Common myeloid progenitor, CD34-positive (primary cell): ENCODE data around the gene SH2D1A.

ENCODE experiments used
- CTCF ChIA-PET: fragments of 350-600 bp; sonication (Branson Sonifier 250); formaldehyde crosslinking; loops from one replicate; lab custom pipeline; 2021; ENCODE audit warnings: antibody characterized with exemption; lab: Charles Lee
- POLR2A ChIA-PET: fragments of 350-600 bp; sonication (Branson Sonifier 250); formaldehyde crosslinking; loops from one replicate; lab custom pipeline; 2021; ENCODE audit warnings: antibody characterized with exemption; lab: Charles Lee
- DNase-seq, 3 donors: peaks; one replicate each; pipeline versions ENCODE4 v3.0.0 to v3.0.0-alpha.2; 2013
- H3K27ac ChIP-seq, 2 experiments: 1 replicate in 1 of 2; 2 replicates in 1 of 2; pipeline ENCODE4 v1.7.0; 2013; ENCODE audit warnings: inconsistent platforms in 2 of 2, low read length in 2 of 2, mild to moderate bottlenecking in 2 of 2, low read depth in 1 of 2, moderate library complexity in 1 of 2; ENCODE audit not compliant: severe bottlenecking in 2 of 2, insufficient read depth in 1 of 2, poor library complexity in 1 of 2
- H3K27me3 ChIP-seq, 5 experiments: replicated peaks in 2 of 5; 1 replicate in 3 of 5; 2 replicates in 2 of 5; pipeline versions ENCODE4 v1.6.1 to v1.7.0; 2013; ENCODE audit warnings: low read length in 4 of 5, mild to moderate bottlenecking in 2 of 5, moderate library complexity in 2 of 5, inconsistent platforms in 1 of 5; ENCODE audit not compliant: insufficient read depth in 5 of 5, control insufficient read depth in 4 of 5
- H3K36me3 ChIP-seq, 4 experiments: 1 replicate in 2 of 4; 2 replicates in 2 of 4; pipeline versions ENCODE4 v1.6.1 to v1.7.0; 2013; ENCODE audit warnings: low read length in 3 of 4, control low read depth in 1 of 4, mild to moderate bottlenecking in 1 of 4; ENCODE audit not compliant: control insufficient read depth in 4 of 4, insufficient read depth in 4 of 4
- H3K4me1 ChIP-seq, 4 experiments: 1 replicate in 3 of 4; 2 replicates in 1 of 4; pipeline versions ENCODE4 v1.6.1 to v1.7.1; 2013; ENCODE audit warnings: low read length in 3 of 4, mild to moderate bottlenecking in 3 of 4, control low read depth in 1 of 4, inconsistent platforms in 1 of 4, moderate library complexity in 1 of 4; ENCODE audit not compliant: control insufficient read depth in 4 of 4, insufficient read depth in 4 of 4; ENCODE audit errors: control extremely low read depth in 1 of 4
- H3K4me3 ChIP-seq, 7 experiments: 1 replicate in 4 of 7; 2 replicates in 3 of 7; pipeline versions ENCODE4 v1.5.1 to v1.7.0; 2013; ENCODE audit warnings: mild to moderate bottlenecking in 7 of 7, low read length in 6 of 7, moderate library complexity in 6 of 7, inconsistent platforms in 2 of 7, low read depth in 2 of 7, control low read depth in 1 of 7; ENCODE audit not compliant: insufficient read depth in 4 of 7, control insufficient read depth in 1 of 7; ENCODE audit errors: extremely low read depth in 1 of 7
- H3K9me3 ChIP-seq, 5 experiments: 1 replicate in 4 of 5; 2 replicates in 1 of 5; pipeline versions ENCODE4 v1.6.1 to v1.7.1; 2013; ENCODE audit warnings: low read length in 4 of 5, mild to moderate bottlenecking in 2 of 5, inconsistent platforms in 1 of 5, low read depth in 1 of 5, moderate library complexity in 1 of 5; ENCODE audit not compliant: control insufficient read depth in 4 of 5, insufficient read depth in 2 of 5; ENCODE audit errors: control extremely low read depth in 1 of 5
- WGBS: methylation state at CpG from one replicate; pipeline ENCODE4 v1.1.5; 2013; ENCODE audit not compliant: insufficient coverage; 5-methylcytosine and 5-hydroxymethylcytosine counted together

The SH2D1A gene

GRCh38 chrX:124348885-124349453, 2.6 kb downstream of the SH2D1A start:
- Histone ChIP-seq H3K36me3 (no peaks in the 10 kb centered on the region), H3K4me1 (no peaks in the 10 kb centered on the region), H3K27me3 (no peaks in the 10 kb centered on the region), H3K4me3 (no peak overlapping the region), H3K27ac (no peak overlapping the region), H3K9me3 (no peaks in the 10 kb centered on the region)
- POLR2A ChIA-PET: no interaction called here
- DNase-seq: peak in 2 of 3 donors; percentile 14 to 47
- WGBS: 92% methylated on average over 4 of the region's 6 CpGs
- CTCF ChIA-PET: interaction anchor here (1.3 kb wide), 1 partner anchor 13 kb away, joined by 4 read pairs; no protein-coding TSS in a partner anchor

- ChIA-PET POLR2A (no interaction called here), CTCF (no interaction called here)
- no peak for DNase-seq
- H3K4me3 ChIP-seq: no peak overlapping the region
- no peak overlapping the region for H3K27ac ChIP-seq
- no peaks in the 10 kb centered on the region for H3K9me3 ChIP-seq
- peaks cover 0 to 9% (median 0%) of the 10 kb centered on the region in 4 experiments for H3K4me1 ChIP-seq
- no peaks in the 10 kb centered on the region for H3K36me3 ChIP-seq
- 25% methylated on average over 1 of the region's 2 CpGs for WGBS
- no peaks in the 10 kb centered on the region for H3K27me3 ChIP-seq
Measured at GRCh38 chrX:124354648-124355047, 8.3 kb downstream of the SH2D1A start.

- CTCF ChIA-PET: no interaction called here
- POLR2A ChIA-PET: no interaction called here
- 40% methylated on average over 1 of the region's 3 CpGs for WGBS
Measured at GRCh38 chrX:124358800-124359383, 12.5 kb downstream of the SH2D1A start.

GRCh38 chrX:124362072-124362471, 15.7 kb downstream of the SH2D1A start:
- CTCF ChIA-PET: interaction anchor here (1.2 kb wide), 1 partner anchor 14 kb away, joined by 4 read pairs; no protein-coding TSS in a partner anchor
- no peaks in the 10 kb centered on the region for H3K36me3 ChIP-seq
- DNase-seq: no peak
- no peaks in the 10 kb centered on the region for H3K27me3 ChIP-seq
- peaks cover 0 to 6% (median 0%) of the 10 kb centered on the region in 4 experiments for H3K4me1 ChIP-seq
- no peak overlapping the region for H3K27ac ChIP-seq
- POLR2A ChIA-PET: no interaction called here
- H3K9me3 ChIP-seq: no peaks in the 10 kb centered on the region
- 45% methylated on average over 2 of the region's 2 CpGs for WGBS
- H3K4me3 ChIP-seq: no peak overlapping the region

More at GRCh38 chrX:124358800-124359383, 12.5 kb downstream of the SH2D1A start:
- no peaks in the 10 kb centered on the region for H3K9me3 ChIP-seq
- no peaks in the 10 kb centered on the region for H3K36me3 ChIP-seq
- peak overlapping the region in 2 of 7 experiments; percentile 19 to 23 for H3K4me3 ChIP-seq
- H3K27ac ChIP-seq: no peak overlapping the region
- H3K27me3 ChIP-seq: no peaks in the 10 kb centered on the region
- peaks cover 0 to 9% (median 0%) of the 10 kb centered on the region in 4 experiments for H3K4me1 ChIP-seq
- no peak for DNase-seq

- Histone ChIP-seq H3K36me3 (no peaks in the 10 kb centered on the region), H3K4me1 (peaks cover 0 to 6% (median 0%) of the 10 kb centered on the region in 4 experiments), H3K9me3 (no peaks in the 10 kb centered on the region), H3K4me3 (no peak overlapping the region), H3K27ac (no peak overlapping the region), H3K27me3 (no peaks in the 10 kb centered on the region)
- no CpG with 5 or more reads among the region's 1 CpG for WGBS
- ChIA-PET CTCF (interaction anchor here (1.2 kb wide), 1 partner anchor 15 kb away, joined by 4 read pairs; no protein-coding TSS in a partner anchor), POLR2A (no interaction called here)
- no peak for DNase-seq
Measured at GRCh38 chrX:124362761-124363160, 16.4 kb downstream of the SH2D1A start.

GRCh38 chrX:124369722-124370121, 23.4 kb downstream of the SH2D1A start:
- no peaks in the 10 kb centered on the region for H3K36me3 ChIP-seq
- H3K27me3 ChIP-seq: no peaks in the 10 kb centered on the region
- POLR2A ChIA-PET: no interaction called here
- DNase-seq: no peak
- no peak overlapping the region for H3K4me3 ChIP-seq
- H3K9me3 ChIP-seq: no peaks in the 10 kb centered on the region
- H3K4me1 ChIP-seq: peaks cover 0 to 8% (median 2%) of the 10 kb centered on the region in 4 experiments
- CTCF ChIA-PET: no interaction called here
- no peak overlapping the region for H3K27ac ChIP-seq

GRCh38 chrX:124373348-124373747, 27.0 kb downstream of the SH2D1A start:
- WGBS: no CpG with 5 or more reads among the region's 1 CpG
- CTCF ChIA-PET: no interaction called here
- POLR2A ChIA-PET: no interaction called here

More at GRCh38 chrX:124373348-124373747, 27.0 kb downstream of the SH2D1A start:
- H3K36me3 ChIP-seq: no peaks in the 10 kb centered on the region
- no peaks in the 10 kb centered on the region for H3K9me3 ChIP-seq
- H3K27ac ChIP-seq: no peak overlapping the region
- no peaks in the 10 kb centered on the region for H3K27me3 ChIP-seq
- H3K4me3 ChIP-seq: no peak overlapping the region
- peaks cover 1 to 21% (median 7%) of the 10 kb centered on the region in 4 experiments for H3K4me1 ChIP-seq
- DNase-seq: peak in 1 of 3 donors; percentile 37
